ENCODE results near the gene CCDC69.
A peak's percentile ranks its signal among the peaks of the same experiment; 100 is the strongest.
"Not testable (repeated sequence)": the region's sequence is repeated elsewhere in the genome, so short reads cannot be mapped to it uniquely, and the experiment has no call there.

CCDC69 gene

GRCh38 chr5:151252762-151253604 lies 29.1 kb upstream of the CCDC69 start, which contains the start of gene GM2A:
TSS of gene GM2A (plus strand) at chr5:151253185. CDS start at chr5:151253217, 32 bp downstream.
- Mint-ChIP-seq H3K4me1 (peaks cover 59% of the 10 kb centered on the region), H3K4me3 (peak within 1 kb of the TSS; percentile 99), H3K36me3 (peaks cover 27% of the 10 kb centered on the region), H3K9me3 (peaks cover 3% of the 10 kb centered on the region), H3K27me3 (no peaks in the 10 kb centered on the region), H3K27ac (peak within 1 kb of the TSS; percentile 87)
- ATAC-seq: peak; percentile 89

- Mint-ChIP-seq H3K27me3 (no peaks in the 10 kb centered on the region), H3K9me3 (peaks cover 3% of the 10 kb centered on the region), H3K36me3 (peaks cover 14% of the 10 kb centered on the region), H3K27ac (no peak overlapping the region), H3K4me1 (peaks cover 45% of the 10 kb centered on the region), H3K4me3 (peak overlapping the region; percentile 99)
- ATAC-seq: no peak
These were observed 27.7 kb upstream of the CCDC69 start for GRCh38 chr5:151251621-151252020.

- no peaks in the 10 kb centered on the region for H3K27me3 Mint-ChIP-seq
- H3K9me3 Mint-ChIP-seq: peaks cover 3% of the 10 kb centered on the region
- no peak for ATAC-seq
- peak overlapping the region; percentile 59 for H3K27ac Mint-ChIP-seq
- H3K4me3 Mint-ChIP-seq: no peak overlapping the region
- H3K4me1 Mint-ChIP-seq: peaks cover 42% of the 10 kb centered on the region
- peaks cover 13% of the 10 kb centered on the region for H3K36me3 Mint-ChIP-seq
These were observed 27.2 kb upstream of the CCDC69 start for GRCh38 chr5:151251001-151251551.

GRCh38 chr5:151250346-151251000 lies 26.6 kb upstream of the CCDC69 start:
- Mint-ChIP-seq H3K4me1 (peaks cover 36% of the 10 kb centered on the region), H3K27me3 (no peaks in the 10 kb centered on the region), H3K36me3 (peaks cover 13% of the 10 kb centered on the region), H3K27ac (peak overlapping the region; percentile 59), H3K4me3 (no peak overlapping the region), H3K9me3 (peaks cover 3% of the 10 kb centered on the region)
- no peak for ATAC-seq

GRCh38 chr5:151249281-151249680 lies 25.4 kb upstream of the CCDC69 start:
- Mint-ChIP-seq H3K4me3 (no peak overlapping the region), H3K27me3 (no peaks in the 10 kb centered on the region), H3K36me3 (peaks cover 13% of the 10 kb centered on the region), H3K9me3 (peaks cover 3% of the 10 kb centered on the region), H3K27ac (peak overlapping the region; percentile 67), H3K4me1 (peaks cover 28% of the 10 kb centered on the region)
- no peak for ATAC-seq

- Mint-ChIP-seq H3K9me3 (peaks cover 3% of the 10 kb centered on the region), H3K4me1 (peaks cover 28% of the 10 kb centered on the region), H3K27ac (peak overlapping the region; percentile 67), H3K27me3 (no peaks in the 10 kb centered on the region), H3K4me3 (no peak overlapping the region), H3K36me3 (peaks cover 9% of the 10 kb centered on the region)
- ATAC-seq: no peak
These were observed 24.8 kb upstream of the CCDC69 start for GRCh38 chr5:151248651-151249050.

GRCh38 chr5:151245680-151246219 lies 21.9 kb upstream of the CCDC69 start:
- no peaks in the 10 kb centered on the region for H3K27me3 Mint-ChIP-seq
- H3K4me3 Mint-ChIP-seq: no peak overlapping the region
- H3K27ac Mint-ChIP-seq: no peak overlapping the region
- H3K4me1 Mint-ChIP-seq: peaks cover 45% of the 10 kb centered on the region
- ATAC-seq: no peak
- peaks cover 6% of the 10 kb centered on the region for H3K36me3 Mint-ChIP-seq
- peaks cover 3% of the 10 kb centered on the region for H3K9me3 Mint-ChIP-seq

- no peak for ATAC-seq
- H3K36me3 Mint-ChIP-seq: no peaks in the 10 kb centered on the region
- H3K9me3 Mint-ChIP-seq: no peaks in the 10 kb centered on the region
- H3K4me3 Mint-ChIP-seq: no peak overlapping the region
- no peak overlapping the region for H3K27ac Mint-ChIP-seq
- H3K4me1 Mint-ChIP-seq: peaks cover 54% of the 10 kb centered on the region
- no peaks in the 10 kb centered on the region for H3K27me3 Mint-ChIP-seq
These were observed 20.3 kb upstream of the CCDC69 start for GRCh38 chr5:151244206-151244605.

- H3K27ac Mint-ChIP-seq: no peak overlapping the region
- ATAC-seq: no peak
- H3K9me3 Mint-ChIP-seq: no peaks in the 10 kb centered on the region
- no peaks in the 10 kb centered on the region for H3K27me3 Mint-ChIP-seq
- peaks cover 60% of the 10 kb centered on the region for H3K4me1 Mint-ChIP-seq
- no peaks in the 10 kb centered on the region for H3K36me3 Mint-ChIP-seq
- no peak overlapping the region for H3K4me3 Mint-ChIP-seq
These were observed 19.7 kb upstream of the CCDC69 start for GRCh38 chr5:151243564-151243963.

GRCh38 chr5:151243127-151243526 lies 19.2 kb upstream of the CCDC69 start:
- H3K36me3 Mint-ChIP-seq: no peaks in the 10 kb centered on the region
- no peaks in the 10 kb centered on the region for H3K27me3 Mint-ChIP-seq
- no peak overlapping the region for H3K27ac Mint-ChIP-seq
- H3K4me1 Mint-ChIP-seq: peaks cover 65% of the 10 kb centered on the region
- H3K9me3 Mint-ChIP-seq: no peaks in the 10 kb centered on the region
- no peak overlapping the region for H3K4me3 Mint-ChIP-seq
- no peak for ATAC-seq

GRCh38 chr5:151240924-151241635 lies 17.2 kb upstream of the CCDC69 start:
- peak; percentile 49 for ATAC-seq
- Mint-ChIP-seq H3K27ac (peak overlapping the region; percentile 69), H3K4me1 (peaks cover 73% of the 10 kb centered on the region), H3K9me3 (no peaks in the 10 kb centered on the region), H3K27me3 (no peaks in the 10 kb centered on the region), H3K4me3 (no peak overlapping the region), H3K36me3 (no peaks in the 10 kb centered on the region)

GRCh38 chr5:151240268-151240835 lies 16.5 kb upstream of the CCDC69 start:
- not testable (repeated sequence) for H3K27me3 Mint-ChIP-seq, H3K36me3 Mint-ChIP-seq, H3K9me3 Mint-ChIP-seq, H3K4me3 Mint-ChIP-seq, ATAC-seq
- H3K4me1 Mint-ChIP-seq: peaks cover 78% of the 10 kb centered on the region
- H3K27ac Mint-ChIP-seq: peak overlapping the region; percentile 69

- Mint-ChIP-seq H3K9me3 (no peaks in the 10 kb centered on the region), H3K36me3 (no peaks in the 10 kb centered on the region), H3K27me3 (no peaks in the 10 kb centered on the region), H3K4me1 (peaks cover 85% of the 10 kb centered on the region), H3K4me3 (peak overlapping the region; percentile 76), H3K27ac (peak overlapping the region; percentile 69)
- ATAC-seq: peak; percentile 48
These were observed 15.5 kb upstream of the CCDC69 start for GRCh38 chr5:151239237-151239861.

GRCh38 chr5:151238303-151238741 lies 14.4 kb upstream of the CCDC69 start:
- Mint-ChIP-seq H3K9me3 (no peaks in the 10 kb centered on the region), H3K27me3 (no peaks in the 10 kb centered on the region), H3K4me3 (peak overlapping the region; percentile 76), H3K36me3 (no peaks in the 10 kb centered on the region), H3K27ac (peak overlapping the region; percentile 69), H3K4me1 (peaks cover 85% of the 10 kb centered on the region)
- ATAC-seq: peak; percentile 68
